Measurements from ENCODE around the gene ANKRD36C.
"Not testable (repeated sequence)": the region's sequence is repeated elsewhere in the genome, so short reads cannot be mapped to it uniquely, and the experiment has no call there.

Gene ANKRD36C

GRCh38 chr2:96006248-96006647, 14.6 kb upstream of the ANKRD36C start:
- not testable (repeated sequence) for DNase-seq (ENCODE audit: low read depth)

DNA sequence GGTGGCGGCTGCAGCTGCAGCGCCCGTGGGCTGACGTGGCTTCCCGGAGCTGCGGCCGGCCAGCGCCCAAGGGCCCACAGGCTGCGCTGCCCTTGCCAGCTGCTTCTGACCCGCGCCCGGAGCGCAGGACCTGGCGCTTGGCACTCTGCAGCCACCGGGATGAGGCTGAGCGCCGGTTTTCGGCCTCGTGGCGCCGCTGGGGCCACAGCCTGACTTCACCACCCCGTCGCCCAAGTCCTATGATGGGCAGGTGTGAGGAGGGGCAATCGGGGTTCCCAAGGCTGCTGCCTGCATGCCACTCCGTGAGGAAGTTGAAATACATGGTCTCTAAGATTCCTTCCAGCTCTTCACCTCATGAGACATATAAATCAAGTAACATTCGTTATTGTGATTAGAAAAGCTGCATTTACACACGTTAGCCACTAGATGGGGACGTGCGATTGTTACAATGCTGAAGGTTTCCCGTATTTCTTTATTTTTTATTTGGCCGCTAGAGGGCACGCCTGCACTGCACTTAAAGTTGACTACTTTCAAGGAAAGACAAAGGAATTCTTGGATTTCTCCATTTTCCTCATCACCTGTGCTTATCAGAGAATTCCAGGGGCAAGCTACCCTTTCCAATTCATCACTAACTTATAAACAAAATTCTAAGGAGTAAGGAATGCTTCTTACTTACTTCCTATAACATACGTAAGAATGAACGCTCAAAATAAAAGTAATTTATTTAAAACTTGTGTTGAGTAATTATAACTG, 1.1 kb upstream of the ANKRD36C start:
- DNase-seq (ENCODE audit: low read depth), result not testable (repeated sequence)

DNA sequence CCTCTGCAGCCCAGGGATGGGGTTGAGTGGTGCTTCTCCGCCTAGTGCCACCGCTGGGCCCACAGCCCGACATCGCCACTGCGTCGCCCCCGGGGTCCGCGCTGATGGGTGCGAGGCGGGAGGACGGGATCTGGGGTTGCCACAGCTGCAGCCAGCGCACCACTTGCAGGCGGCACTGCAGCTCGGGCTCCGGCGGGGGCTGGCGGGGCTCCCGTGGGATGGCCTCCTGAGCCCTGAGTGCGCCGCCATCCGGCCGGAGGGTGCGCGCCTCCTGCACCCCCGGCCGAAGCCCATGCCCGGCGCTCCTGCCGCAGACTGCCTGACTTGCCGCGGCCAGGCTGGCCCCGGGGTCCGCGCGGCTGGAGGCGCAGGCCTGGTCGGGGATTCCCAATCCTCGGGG, 478 bp upstream of the ANKRD36C start:
- not testable (repeated sequence) for DNase-seq (ENCODE audit: low read depth)

GRCh38 chr2:95990884-95991283, 740 bp downstream of the ANKRD36C start:
- not testable (repeated sequence) for DNase-seq (ENCODE audit: low read depth)

- DNase-seq (ENCODE audit: low read depth), result not testable (repeated sequence)
These were observed 40.0 kb downstream of the ANKRD36C start for GRCh38 chr2:95951662-95952061.

DNA sequence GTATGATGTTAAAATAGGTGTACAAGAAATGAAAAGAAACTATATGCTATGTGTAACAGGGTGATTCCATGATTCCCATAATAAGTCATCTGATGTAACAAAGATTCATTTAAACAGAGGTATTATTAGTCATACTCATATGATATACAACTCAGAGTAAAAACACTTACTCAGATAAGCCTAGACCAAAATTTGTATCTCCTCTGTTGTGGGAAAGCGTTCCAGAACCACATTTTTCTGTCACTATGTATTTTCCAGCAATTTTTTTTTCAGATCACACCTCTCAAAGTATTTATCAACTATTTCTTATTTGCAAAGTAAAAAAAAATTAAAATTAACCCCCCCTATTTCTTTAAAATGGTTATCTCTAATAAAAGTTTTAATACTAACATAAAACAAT, 43.6 kb downstream of the ANKRD36C start:
- DNase-seq (ENCODE audit: low read depth), result peak; percentile 14

GRCh38 chr2:95939947-95940346, 51.7 kb downstream of the ANKRD36C start:
- DNase-seq (ENCODE audit: low read depth), result not testable (repeated sequence)

DNA sequence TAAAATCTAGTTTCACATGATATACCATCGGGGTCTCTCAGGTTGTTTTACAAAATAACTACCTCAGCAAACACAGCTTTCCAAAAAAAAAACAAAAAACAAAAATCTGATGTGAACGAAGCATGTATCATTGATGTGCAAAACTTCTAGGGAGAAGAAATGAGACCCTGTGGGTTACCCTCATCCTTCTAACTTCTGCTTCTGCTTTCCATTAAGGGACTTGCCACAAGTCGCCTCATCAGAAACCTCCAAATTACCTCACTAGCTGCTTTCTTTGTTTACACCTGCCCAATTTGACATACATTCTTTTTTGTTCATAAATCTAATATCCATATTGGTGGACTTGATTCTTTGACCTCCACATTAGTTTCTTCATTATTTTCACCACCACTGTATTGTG, 60.9 kb downstream of the ANKRD36C start:
- not testable (repeated sequence) for DNase-seq (ENCODE audit: low read depth)

DNA sequence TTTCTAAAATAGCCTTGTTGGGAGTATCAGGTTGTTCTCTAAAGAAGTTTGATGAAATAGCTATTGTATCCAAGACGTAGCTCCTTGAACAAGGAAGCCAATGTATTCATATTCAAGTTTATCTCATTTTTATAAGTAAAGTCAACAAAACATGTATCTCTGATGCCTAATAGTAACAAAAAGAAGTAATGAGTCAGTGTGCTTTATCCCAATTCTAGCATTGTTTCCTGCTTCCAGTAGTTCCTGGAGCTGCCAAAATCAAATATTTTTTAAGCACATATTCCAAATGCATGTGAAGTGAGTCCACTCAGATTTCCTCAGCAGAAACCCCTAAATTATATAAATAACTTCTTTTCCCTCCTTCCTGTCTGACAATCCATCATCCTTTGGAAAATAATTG, 74.6 kb downstream of the ANKRD36C start:
- DNase-seq (ENCODE audit: low read depth), result not testable (repeated sequence)

- DNase-seq (ENCODE audit: low read depth), result not testable (repeated sequence)
These were observed 76.5 kb downstream of the ANKRD36C start for GRCh38 chr2:95915131-95915530.

DNA sequence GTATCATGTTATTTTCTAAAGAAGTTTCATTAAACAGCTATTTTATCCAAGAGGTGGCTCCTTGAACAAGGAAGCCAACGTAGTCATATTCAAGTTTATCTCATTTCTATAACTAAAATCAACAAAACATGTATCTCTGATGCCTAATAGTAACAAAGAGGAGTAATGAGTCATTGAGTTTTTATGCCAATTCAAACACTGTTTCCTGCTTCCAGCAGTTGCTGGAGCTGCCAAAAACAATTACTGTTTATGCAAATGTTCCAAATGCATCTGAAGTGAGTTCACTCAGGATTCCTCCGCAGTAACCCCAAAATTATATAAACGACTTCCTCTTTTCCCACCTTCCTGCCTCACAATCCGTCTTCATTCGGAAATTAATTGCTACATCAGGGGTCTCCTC, 80.2 kb downstream of the ANKRD36C start:
- peak; percentile 17 for DNase-seq (ENCODE audit: low read depth)

DNA sequence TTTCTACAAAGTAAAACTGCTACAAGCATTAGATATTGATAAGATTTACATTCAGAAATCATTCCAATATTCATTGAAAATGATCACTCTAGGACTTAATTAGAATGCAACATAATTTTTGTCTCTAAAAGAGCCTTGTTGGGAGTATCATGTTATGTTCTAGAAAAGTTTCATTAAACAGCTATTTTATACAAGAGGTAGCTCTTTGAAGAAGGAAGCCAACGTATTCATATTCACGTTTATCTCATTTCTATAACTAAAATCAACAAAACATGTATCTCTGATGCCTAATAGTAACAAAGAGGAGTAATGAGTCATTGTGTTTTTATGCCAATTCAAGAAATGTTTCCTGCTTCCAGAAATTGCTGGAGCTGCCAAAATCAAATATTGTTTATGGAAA, 97.2 kb downstream of the ANKRD36C start:
- DNase-seq (ENCODE audit: low read depth), result not testable (repeated sequence)

GRCh38 chr2:95867929-95868328, 123.7 kb downstream of the ANKRD36C start:
- not testable (repeated sequence) for DNase-seq (ENCODE audit: low read depth)

DNA sequence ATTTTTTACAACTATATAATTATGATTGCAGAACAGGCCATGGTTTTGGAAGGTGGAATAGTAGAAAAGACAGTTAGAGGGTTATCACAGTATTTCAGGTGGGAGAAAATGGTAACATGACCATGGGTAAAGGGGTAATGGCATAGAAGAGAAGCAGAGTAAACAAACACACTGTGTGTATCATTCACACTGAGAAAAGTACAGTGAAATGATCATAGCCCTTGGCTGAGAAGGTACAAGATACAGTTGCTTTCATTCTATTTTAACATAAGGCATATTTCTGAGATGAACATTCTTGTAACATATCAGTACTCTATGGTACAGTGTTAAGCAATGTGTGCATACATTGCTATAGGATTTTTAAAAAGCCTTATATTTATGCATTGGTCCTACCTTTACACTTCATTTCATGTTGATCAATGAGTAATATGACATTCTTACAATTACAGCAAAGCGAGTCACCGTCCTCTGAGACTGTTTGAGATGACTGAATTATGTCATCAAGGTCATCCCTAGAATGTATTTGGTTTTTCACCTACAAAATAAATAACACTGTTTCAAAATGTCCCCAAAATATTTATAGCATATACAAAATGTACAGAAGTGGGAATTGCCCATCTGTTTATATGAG, 124.5 kb downstream of the ANKRD36C start:
- not testable (repeated sequence) for DNase-seq (ENCODE audit: low read depth)

DNA sequence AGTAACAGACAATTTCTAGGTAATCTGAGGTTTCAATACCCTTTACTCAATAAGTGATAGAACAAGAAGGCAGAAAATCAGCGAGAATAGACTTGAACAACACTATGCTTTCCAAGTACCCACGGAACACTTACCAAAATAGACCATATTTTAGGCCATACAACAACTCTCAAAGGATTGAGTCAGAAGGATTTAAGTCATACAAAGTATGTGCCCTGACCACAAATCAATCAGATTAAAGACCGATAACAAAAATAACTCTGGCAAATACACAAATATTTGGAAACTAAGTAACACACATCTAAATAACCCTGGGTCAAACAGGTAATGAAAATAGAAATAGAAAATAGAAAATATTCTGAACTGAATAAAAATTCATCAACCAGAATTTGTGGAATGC, 129.5 kb downstream of the ANKRD36C start:
- not testable (repeated sequence) for DNase-seq (ENCODE audit: low read depth)

GRCh38 chr2:95836151-95836550, 155.5 kb downstream of the ANKRD36C start:
- DNase-seq (ENCODE audit: low read depth), result no peak

DNA sequence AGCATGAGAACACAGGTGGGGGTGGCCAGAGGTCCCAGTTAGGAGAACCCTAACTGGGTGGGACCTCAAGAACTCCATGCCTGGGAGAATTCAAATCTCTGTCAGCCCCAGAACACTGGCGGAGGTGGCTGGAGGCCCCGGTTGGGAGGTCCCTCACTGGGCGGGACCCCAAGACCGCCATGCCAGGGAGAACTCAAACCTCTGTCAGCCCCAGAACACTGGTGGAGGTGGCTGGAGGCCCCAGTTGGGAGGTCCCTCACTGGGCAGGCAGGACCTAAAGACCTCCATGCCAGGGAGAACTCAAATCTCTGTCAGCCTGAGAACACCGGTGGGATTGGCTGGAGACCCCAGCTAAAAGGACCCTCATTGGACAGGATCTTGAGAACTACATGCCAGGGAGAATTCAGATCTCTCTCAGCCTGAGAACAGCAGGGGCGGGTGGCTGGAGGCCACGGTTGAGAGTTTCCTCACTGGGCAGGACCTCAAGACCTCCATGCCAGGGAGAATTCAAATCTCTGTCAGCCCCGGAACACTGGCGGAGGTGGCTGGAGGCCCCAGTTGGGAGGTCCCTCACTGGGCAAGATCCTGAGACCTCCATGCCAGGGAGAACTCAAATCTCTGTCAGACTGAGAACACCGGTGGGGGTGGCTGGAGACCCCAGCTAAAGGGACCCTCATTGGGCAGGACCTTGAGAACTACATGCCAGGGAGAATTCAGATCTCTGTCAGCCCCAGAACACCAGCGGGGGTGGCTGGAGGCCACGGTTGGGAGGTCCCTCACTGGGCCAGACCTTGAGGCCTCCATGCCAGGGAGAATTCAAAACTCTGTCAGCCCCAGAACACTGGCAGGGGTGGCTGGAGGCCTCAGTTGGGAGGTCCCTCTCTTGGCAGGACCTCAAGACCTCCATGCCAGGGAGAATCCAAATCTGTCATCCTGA, 157.3 kb downstream of the ANKRD36C start:
- DNase-seq (ENCODE audit: low read depth), result not testable (repeated sequence)

DNA sequence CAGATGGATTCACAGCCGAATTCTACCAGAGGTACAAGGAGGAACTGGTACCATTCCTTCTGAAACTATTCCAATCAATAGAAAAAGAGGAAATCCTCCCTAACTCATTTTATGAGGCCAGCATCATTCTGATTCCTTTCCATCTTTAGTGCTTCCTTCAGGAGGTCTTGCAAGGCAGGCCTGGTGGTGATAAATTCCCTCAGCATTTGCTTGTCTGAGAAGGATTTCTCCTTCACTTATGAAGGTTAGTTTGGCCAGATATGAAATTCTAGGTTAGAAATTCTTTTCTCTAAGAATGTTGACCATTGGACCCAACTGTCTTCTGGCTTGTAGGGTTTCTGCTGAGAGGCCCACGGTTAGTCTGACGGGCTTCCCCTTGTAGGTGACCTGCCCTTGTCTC, 167.4 kb downstream of the ANKRD36C start:
- DNase-seq (ENCODE audit: low read depth), result not testable (repeated sequence)

- DNase-seq (ENCODE audit: low read depth), result not testable (repeated sequence)
These were observed 174.1 kb downstream of the ANKRD36C start for GRCh38 chr2:95817521-95817920.

DNA sequence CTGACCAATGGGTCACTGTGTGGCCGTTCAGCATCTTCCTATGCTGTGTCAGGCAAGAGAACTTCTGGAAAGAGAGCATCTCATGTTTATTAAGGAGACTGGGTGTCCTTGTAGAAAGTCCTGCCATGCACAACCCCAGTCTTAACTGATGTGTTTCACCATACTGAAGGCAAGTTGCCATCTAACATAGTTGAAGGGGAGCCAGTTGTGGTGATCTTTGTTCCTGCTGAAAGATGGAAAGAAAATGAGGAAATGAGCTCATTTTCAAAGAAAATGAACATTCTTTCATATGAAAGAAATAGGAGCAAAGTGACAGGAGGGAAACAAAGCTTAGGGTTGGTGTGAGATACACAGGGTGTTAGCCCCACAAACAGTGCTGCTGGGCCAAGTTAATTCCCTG, 178.3 kb downstream of the ANKRD36C start:
- DNase-seq (ENCODE audit: low read depth), result not testable (repeated sequence)

DNA sequence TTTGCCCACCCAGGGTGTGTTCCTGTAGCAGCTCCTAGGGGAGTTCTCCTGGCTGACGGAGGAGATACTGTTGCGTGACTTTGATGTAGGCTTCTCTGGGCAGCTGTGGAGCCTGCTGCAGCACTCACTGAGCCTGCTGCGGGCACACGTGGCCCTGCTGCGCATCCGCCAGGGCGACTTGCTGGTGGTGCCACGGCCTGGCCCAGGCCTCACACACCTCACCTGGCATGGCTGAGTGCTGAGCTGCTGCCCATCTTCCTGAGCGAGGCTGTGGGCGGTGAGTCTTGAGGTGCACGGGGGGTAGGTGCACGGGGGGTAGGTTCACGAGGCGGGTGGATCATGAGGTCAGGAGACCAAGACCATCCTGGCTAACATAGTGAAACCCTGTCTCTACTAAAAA, 191.7 kb downstream of the ANKRD36C start:
- no peak for DNase-seq (ENCODE audit: low read depth)

DNA sequence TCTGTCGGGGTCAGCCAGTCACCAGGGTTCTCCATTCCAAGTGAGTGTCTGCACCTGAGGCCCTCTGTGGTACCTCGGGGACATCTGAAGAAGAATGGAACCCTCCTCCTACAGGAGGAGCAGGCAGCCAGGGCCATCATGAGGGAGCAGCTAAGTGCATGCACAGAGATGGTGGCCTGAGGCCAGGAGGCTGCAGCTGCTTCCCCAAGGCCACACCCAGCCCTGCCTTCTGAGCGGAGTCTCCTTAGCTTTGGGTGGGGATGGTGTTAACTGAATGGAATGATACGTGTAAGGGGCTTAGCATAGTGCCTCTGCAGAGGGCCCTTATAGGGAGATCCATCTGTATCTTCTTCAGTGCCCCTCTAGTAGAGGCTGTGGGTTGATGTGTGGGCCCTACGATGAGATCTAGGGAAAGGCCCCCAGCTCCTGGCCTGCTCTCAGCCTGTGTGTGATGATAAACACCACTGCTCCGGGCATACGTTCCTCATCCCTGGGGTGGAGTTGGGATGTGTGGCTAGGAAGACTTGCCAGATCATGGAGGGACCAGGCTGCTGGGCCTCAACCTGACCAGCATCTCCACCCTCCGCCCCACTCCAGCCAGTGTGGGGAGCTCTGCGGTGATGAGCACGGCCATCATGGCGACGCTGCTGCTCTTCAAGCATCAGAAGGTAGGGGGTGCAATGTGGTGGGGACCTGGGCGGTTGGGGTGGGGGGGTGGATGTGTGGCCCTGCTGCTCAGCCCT, 192.3 kb downstream of the ANKRD36C start:
- not testable (repeated sequence) for DNase-seq (ENCODE audit: low read depth)
